Activated CD8-positive, alpha-beta memory T cell treated with anti-CD3 and anti-CD28 coated beads, Interleukin-2, amount 50 U/mL, for 4 hours (primary cell): ENCODE data around the gene DCC.

Source experiments
- DNase-seq: peaks from one replicate; pipeline ENCODE4 v3.0.0-alpha.2; 2020

Gene DCC

DNA sequence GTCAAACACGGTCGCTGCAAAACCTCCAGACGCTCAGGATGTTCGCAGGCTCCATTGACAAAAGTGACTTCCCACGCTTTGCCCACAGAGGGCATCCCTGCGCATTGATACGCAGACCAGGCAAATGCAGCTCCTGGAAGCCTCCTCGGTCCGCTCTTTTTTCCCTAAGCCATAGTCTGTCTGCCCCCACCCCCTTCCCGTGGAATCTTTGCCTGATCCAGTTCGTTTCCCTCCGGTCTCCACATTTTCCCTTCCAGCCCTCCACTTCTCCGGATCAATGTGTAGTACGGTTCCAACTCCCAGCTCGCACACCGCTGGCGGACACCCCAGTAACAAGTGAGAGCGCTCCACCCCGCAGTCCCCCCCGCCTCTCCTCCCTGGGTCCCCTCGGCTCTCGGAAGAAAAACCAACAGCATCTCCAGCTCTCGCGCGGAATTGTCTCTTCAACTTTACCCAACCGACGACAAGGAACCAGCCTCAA, at the start of gene DCC:
TSS of gene DCC (plus strand) at position 307 of the 481 bp plus-strand sequence. CDS start 591 bp downstream, outside the sequence.
- DNase-seq: no peak

DNA sequence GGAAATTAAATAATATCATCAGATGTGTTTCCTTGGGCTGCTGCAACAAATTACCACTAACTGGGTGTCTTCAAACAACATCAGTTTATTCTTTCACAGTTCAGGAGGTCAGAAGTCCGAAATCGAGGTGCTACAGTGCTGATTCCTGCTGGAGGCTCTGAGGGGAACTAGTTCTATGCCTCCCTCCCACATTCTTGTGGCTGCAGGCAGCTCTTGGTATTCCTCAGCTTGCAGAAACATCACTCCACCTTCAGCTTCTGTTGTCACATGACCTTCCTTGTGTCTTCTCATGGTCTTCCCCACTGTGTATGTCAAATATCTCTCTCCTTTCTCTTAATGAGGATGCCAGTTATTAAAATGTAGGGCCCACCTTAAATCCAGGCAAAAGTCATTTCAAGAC, 29.3 kb upstream of the DCC start:
- DNase-seq: no peak

GRCh38 chr18:52311331-52311730, 28.7 kb upstream of the DCC start:
- DNase-seq: no peak

GRCh38 chr18:52312346-52312745, 27.7 kb upstream of the DCC start:
- no peak for DNase-seq

GRCh38 chr18:52313213-52313612, 26.8 kb upstream of the DCC start:
- DNase-seq: no peak

DNA sequence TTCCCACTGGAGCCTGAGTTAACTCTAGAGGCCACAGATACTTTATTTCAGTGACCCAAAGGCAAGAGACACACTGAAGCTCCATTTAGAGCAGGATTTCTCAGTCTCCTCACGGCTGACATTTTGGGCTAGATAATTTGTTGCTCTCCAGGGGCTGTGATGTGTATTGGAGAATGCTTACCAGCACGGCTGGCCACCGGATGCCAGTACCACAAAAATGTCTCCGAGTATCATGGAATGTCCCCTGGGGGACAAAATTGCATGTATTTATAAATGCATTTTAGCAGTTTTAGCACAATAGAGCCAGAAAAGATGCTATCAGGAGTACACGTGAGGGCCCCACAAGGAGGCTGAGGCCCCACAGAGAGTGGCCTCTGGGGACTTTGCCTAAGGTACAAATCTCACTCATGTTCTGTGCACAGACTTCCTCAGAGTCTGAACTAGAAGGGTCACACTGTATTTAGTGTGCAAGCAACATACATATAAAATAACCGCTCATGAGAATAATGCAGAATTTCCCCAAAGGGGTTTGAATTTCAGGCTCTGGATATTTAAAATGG, 20.5 kb upstream of the DCC start:
- DNase-seq: no peak

GRCh38 chr18:52322307-52322706, 17.7 kb upstream of the DCC start:
- no peak for DNase-seq

DNA sequence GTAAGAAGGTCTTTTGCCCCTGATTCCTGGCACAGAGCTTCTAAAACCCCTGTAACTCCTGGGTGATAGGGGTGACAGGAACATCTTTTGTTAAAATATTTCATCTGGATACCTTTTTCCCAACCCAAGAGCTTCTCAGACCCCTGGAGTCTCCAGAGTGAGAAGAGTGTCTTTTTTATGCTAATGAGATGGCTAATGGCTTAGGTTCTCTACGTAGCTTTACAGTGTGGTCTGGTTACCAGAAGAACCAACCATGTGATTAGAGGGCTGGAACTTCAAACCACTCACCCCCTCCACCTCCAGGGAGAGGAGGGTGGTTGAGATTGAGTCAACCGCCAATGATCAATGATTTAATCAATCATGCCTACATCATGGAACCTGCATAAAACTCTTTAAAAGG, 16.2 kb upstream of the DCC start:
- no peak for DNase-seq

DNA sequence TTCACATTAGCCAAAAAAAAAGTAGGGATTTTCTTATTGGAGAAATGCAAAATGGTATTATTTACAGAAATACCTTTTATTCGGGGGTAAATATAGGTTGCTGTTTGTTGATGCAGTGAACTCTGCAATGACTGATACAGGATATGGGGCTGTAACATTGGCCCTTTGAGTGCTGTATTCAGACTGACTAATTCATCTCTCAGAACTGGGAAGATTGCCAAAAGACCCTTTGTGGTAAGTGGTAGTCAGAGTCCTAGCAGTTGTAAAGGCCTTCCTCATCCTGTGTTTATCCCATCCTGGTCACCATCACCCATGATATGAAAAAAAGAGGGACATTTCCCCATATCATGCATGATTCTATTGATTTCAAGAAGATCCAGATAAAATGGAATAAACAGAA, 14.0 kb upstream of the DCC start:
- no peak for DNase-seq

DNA sequence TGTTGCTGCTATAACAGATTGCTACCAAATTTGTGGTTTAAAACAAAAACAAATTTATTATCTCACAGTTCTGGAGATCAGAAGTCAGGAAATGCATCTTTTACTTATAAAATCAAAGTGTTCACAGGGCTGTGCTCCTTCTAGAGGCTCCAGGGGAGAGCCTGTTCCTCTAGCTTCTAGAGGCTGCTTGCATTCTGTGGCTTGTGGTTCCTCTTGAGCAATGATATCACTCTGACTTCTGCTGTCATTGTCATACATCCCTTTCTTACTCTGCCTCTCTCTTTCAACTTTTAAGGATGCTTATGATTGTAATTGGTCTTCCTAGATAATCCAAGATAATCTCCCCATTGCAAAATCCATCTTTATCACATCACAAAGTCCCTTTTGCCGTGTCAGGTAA, 6.1 kb upstream of the DCC start:
- DNase-seq: no peak

- no peak for DNase-seq
These were observed 5.7 kb upstream of the DCC start for GRCh38 chr18:52334307-52334706.

- DNase-seq: no peak
These were observed 5.1 kb upstream of the DCC start for GRCh38 chr18:52334896-52335295.

DNA sequence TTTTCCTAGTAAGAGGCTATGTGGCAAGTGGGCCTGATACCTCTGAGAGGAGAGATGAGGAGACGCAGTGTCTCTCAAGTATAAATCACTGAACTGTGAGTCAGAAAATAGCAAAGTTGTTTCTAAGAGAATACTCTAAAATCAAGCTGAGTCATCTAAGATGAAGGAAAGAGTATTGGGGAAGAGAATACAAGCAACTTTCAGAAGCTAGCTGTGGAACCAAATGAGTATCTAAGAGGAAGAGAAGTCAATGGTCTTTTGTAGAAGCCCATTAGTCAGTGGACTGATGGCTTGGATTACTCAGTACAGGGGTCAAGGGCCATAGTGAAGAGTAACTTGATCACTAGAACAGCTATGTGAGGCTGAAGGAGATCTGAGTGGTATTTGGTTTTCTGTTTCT, 2.7 kb upstream of the DCC start:
- no peak for DNase-seq

- DNase-seq: no peak
These were observed 557 bp downstream of the DCC start for GRCh38 chr18:52340406-52341102.

GRCh38 chr18:52341103-52341432, 1.1 kb downstream of the DCC start:
- no peak for DNase-seq

GRCh38 chr18:52341608-52342381, 1.8 kb downstream of the DCC start:
- no peak for DNase-seq

GRCh38 chr18:52342456-52342855, 2.5 kb downstream of the DCC start:
- DNase-seq: no peak

- no peak for DNase-seq
These were observed 3.1 kb downstream of the DCC start for GRCh38 chr18:52343138-52343537.

GRCh38 chr18:52343731-52344340, 3.8 kb downstream of the DCC start:
- DNase-seq: no peak

- DNase-seq: no peak
These were observed 4.9 kb downstream of the DCC start for GRCh38 chr18:52344881-52345280.

GRCh38 chr18:52345428-52345827, 5.4 kb downstream of the DCC start:
- no peak for DNase-seq

DNA sequence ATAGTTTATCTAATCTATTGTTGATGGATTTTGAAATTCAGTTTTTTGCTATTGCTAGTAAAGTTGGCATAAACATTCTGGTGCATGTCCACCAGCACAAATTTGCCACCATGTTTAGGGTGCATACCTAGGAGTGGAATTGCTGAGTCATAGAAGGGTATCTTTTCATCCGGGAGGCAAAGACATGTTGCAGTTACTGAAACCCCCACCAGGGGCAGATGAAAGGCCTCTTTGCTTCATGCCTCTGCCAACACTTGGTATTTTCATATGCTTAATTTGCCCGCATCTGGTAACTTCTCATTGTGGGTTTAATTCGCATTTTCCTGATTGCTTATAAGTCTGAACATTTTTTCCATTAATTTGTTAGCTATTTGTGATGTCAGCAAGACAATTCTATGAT, 8.2 kb downstream of the DCC start:
- no peak for DNase-seq

DNA sequence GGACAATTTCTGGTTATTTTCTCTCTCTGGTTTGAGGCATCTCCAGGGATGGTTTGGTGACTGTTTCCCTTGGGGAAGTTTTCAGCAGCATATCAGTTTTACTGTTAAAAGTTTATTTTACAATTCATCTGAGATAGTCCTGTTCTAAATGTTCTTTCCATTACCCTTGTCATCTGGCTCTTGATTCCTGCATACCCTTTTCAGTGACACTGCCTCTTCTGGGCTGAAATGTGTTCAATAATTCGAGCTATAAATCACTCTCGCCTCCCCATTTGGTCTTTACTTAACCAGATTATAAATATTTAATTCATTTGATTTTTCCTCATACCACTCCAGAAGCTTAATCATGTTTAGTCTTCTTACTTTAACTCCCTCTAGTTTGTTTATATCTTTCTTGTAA, 9.5 kb downstream of the DCC start:
- DNase-seq: no peak

- DNase-seq: no peak
These were observed 12.9 kb downstream of the DCC start for GRCh38 chr18:52352920-52353319.
